Gastrocnemius medialis (tissue), 4 donors: ENCODE results near the gene NISCH. TPM values are rescaled to one million over a fixed set of nuclear protein-coding genes. Genes with fewer than 3 reads are reported as not detected.

Source experiments
- ATAC-seq, 2 donors: fragments of 150-250 bp; one replicate each; pipeline ENCODE4 v1.9.1; 2016
- DNase-seq, 2 donors: peaks; one replicate each; pipeline ENCODE4 v3.0.0-alpha.2; 2019
- H3K27ac ChIP-seq, 4 donors: fragments of 200-600 bp; sonication (generic); 1 replicate in 1 of 4; 2 replicates in 3 of 4; pipeline ENCODE4 v1.5.1; 2016 to 2018; ENCODE audit warnings: mild to moderate bottlenecking in 2 of 4, moderate library complexity in 1 of 4
- H3K27me3 ChIP-seq, 3 donors: fragments of 200-600 bp; sonication (generic) in 2 of 3; 1 replicate in 1 of 3; 2 replicates in 2 of 3; pipeline versions ENCODE4 v1.5.1 to v1.6.0; 2016 to 2019; ENCODE audit warnings: mild to moderate bottlenecking in 1 of 3, moderate library complexity in 1 of 3
- H3K36me3 ChIP-seq, 2 donors: fragments of 200-600 bp; sonication (generic) in 1 of 2; one replicate each; pipeline ENCODE4 v1.5.1; 2017 to 2018
- H3K4me1 ChIP-seq, 2 donors: fragments of 200-600 bp; sonication (generic) in 1 of 2; one replicate each; pipeline ENCODE4 v1.5.1; 2016 to 2017; ENCODE audit warnings: mild to moderate bottlenecking in 2 of 2
- H3K4me3 ChIP-seq, 4 donors: fragments of 200-600 bp; sonication (generic) in 3 of 4; 1 replicate in 1 of 4; 2 replicates in 3 of 4; pipeline ENCODE4 v1.5.1; 2016 to 2019; ENCODE audit warnings: mild to moderate bottlenecking in 2 of 4
- H3K9me3 ChIP-seq, 3 donors: fragments of 200-600 bp; sonication (generic) in 2 of 3; 1 replicate in 1 of 3; 2 replicates in 2 of 3; pipeline ENCODE4 v1.5.1; 2016 to 2019
- POLR2A ChIP-seq, 2 donors: fragments of 450-650 bp; IDR thresholded peaks; one replicate each; pipeline ENCODE4 v1.6.1; 2017; ENCODE audit warnings: antibody characterized with exemption in 2 of 2, mild to moderate bottlenecking in 2 of 2, moderate library complexity in 2 of 2
- in situ Hi-C, 4 donors: fragments of 200-750 bp; cut with MboI; loops; one replicate each; pipeline versions ENCODE4 v1.15.0 to v1.8.0; 2017; ENCODE audit warnings: low sequenced_read_pairs in 4 of 4
- intact Hi-C: fragments of 100-400 bp; cut with DNase I; formaldehyde crosslinking; loops from one replicate; pipeline ENCODE4 v1.15.1; 2023; ENCODE audit warnings: low total_unique reads
- total RNA-seq, 4 donors: library from RNA; depleted of rRNA; stranded (reverse); fragments of >200 nt; gene quantifications; one replicate each; pipeline versions ENCODE4 v1.1.0 to v1.2.3, GENCODE V29; 2016
- TF ChIP-seq, protein P1 (sequence below), 5 experiments: fragments of 450-650 bp in 3 of 5; fragments of 200-600 bp in 2 of 5; sonication (generic) in 2 of 5; IDR thresholded peaks in 4 of 5; conservative IDR thresholded peaks in 1 of 5; 1 replicate in 4 of 5; 2 replicates in 1 of 5; pipeline ENCODE4 v1.5.1; 2016 to 2019; ENCODE audit warnings: antibody characterized with exemption in 5 of 5, mild to moderate bottlenecking in 3 of 5, moderate library complexity in 3 of 5

Gene NISCH
- total RNA-seq, 4 donors from 2014 or later = 19.2 to 38.3 (median 25.0) TPM

DNA sequence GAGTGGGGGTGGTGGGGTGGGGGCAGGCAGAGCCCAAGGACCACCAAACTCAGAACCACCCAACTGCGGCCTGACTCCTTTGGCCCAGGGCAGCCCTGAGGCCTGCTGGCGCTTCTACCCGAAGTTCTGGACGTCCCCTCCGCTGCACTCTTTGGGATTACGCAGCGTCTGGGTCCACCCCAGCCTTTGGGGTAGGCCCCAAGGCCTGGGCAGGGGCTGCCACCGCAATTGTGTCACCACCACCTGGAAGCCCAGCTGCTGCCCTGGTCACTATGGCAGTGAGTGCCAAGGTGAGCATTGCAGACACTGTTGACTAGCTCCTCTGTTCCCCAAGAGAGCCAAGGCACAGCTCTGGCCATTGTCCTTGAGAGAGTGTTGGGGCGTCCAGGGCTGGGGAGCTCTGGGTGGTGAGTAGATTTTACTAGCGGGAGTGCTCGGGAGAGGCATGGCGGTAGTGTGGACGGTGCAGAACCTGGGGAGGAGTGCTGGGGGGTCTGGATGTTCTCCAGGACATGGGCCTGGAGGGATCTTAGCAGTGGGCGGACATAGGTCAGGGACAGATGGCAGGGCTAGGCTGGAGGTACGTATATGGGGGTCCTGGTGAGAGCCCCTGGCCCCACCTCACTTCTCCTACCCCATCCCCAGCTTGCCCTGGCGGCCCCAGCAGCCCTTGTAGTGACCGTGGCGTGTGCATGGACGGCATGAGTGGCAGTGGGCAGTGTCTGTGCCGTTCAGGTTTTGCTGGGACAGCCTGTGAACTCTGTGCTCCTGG, 65.5 kb downstream of the NISCH start:
- in situ Hi-C loops = no loop called here
- intact Hi-C loops = no loop called here
- no peaks in the 10 kb centered on the region for H3K9me3 ChIP-seq
- H3K36me3 ChIP-seq = no peaks in the 10 kb centered on the region
- ATAC-seq (no peak), DNase-seq (no peak)
- no peak for TF ChIP-seq POLR2A (IDR thresholded peaks at IDR 0.05)
- TF ChIP-seq, protein P1, sequence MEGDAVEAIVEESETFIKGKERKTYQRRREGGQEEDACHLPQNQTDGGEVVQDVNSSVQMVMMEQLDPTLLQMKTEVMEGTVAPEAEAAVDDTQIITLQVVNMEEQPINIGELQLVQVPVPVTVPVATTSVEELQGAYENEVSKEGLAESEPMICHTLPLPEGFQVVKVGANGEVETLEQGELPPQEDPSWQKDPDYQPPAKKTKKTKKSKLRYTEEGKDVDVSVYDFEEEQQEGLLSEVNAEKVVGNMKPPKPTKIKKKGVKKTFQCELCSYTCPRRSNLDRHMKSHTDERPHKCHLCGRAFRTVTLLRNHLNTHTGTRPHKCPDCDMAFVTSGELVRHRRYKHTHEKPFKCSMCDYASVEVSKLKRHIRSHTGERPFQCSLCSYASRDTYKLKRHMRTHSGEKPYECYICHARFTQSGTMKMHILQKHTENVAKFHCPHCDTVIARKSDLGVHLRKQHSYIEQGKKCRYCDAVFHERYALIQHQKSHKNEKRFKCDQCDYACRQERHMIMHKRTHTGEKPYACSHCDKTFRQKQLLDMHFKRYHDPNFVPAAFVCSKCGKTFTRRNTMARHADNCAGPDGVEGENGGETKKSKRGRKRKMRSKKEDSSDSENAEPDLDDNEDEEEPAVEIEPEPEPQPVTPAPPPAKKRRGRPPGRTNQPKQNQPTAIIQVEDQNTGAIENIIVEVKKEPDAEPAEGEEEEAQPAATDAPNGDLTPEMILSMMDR (IDR thresholded peaks at IDR 0.05 in 4 of 5, conservative IDR thresholded peaks at IDR 0.05 in 1 of 5) = no peak
- H3K4me3 ChIP-seq = no peak overlapping the region
- H3K4me1 ChIP-seq = peaks cover 0 to 5% of the 10 kb centered on the region in 2 donors
- no peaks in the 10 kb centered on the region for H3K27me3 ChIP-seq
- no peak overlapping the region for H3K27ac ChIP-seq

DNA sequence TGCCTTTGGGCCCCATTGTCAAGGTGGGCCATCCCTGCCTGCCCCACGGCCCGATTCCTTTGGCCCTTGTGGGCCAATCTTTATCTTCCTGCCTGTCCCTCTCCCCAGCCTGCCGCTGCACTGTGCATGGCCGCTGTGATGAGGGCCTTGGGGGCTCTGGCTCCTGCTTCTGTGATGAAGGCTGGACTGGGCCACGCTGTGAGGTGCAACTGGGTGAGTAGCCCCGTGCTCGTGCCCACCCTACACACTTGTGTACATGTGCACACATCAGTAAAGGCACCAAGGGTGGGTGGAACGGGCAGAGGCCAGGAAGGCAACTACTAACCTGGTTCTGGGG, 66.1 kb downstream of the NISCH start:
- intact Hi-C loops (no loop called here), in situ Hi-C loops (no loop called here)
- TF ChIP-seq POLR2A (IDR thresholded peaks at IDR 0.05) = no peak
- TF ChIP-seq, protein P1 (IDR thresholded peaks at IDR 0.05 in 4 of 5, conservative IDR thresholded peaks at IDR 0.05 in 1 of 5) = no peak
- H3K4me1 ChIP-seq = peaks cover 4 to 7% of the 10 kb centered on the region in 2 donors
- no peak overlapping the region for H3K4me3 ChIP-seq
- DNase-seq = no peak
- H3K36me3 ChIP-seq = no peaks in the 10 kb centered on the region
- no peak overlapping the region for H3K27ac ChIP-seq
- H3K27me3 ChIP-seq = no peaks in the 10 kb centered on the region
- ATAC-seq = no peak
- no peaks in the 10 kb centered on the region for H3K9me3 ChIP-seq

DNA sequence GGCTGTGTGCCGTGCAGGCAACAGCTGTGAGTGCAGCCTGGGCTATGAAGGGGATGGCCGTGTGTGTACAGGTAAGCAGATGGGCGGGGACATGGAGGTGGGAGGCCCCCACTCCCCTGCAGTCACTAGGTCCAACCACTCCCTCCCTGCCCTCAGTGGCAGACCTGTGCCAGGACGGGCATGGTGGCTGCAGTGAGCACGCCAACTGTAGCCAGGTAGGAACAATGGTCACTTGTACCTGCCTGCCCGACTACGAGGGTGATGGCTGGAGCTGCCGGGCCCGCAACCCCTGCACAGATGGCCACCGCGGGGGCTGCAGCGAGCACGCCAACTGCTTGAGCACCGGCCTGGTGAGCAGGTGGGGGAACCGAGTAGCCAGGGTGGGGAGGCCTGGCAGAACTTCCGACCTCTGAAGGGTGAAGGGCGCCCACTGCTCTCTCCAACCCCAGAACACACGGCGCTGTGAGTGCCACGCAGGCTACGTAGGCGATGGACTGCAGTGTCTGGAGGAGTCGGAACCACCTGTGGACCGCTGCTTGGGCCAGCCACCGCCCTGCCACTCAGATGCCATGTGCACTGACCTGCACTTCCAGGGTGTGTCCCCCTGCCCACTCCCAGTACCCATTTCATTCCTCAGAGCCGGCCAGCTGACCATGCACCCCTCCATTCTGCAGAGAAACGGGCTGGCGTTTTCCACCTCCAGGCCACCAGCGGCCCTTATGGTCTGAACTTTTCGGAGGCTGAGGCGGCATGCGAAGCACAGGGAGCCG, 66.7 kb downstream of the NISCH start:
- DNase-seq (no peak), ATAC-seq (no peak)
- Histone ChIP-seq H3K27me3 (no peaks in the 10 kb centered on the region), H3K27ac (no peak overlapping the region), H3K36me3 (no peaks in the 10 kb centered on the region), H3K4me1 (peaks cover 4 to 7% of the 10 kb centered on the region in 2 donors), H3K9me3 (no peaks in the 10 kb centered on the region), H3K4me3 (no peak overlapping the region)
- intact Hi-C loops (no loop called here), in situ Hi-C loops (no loop called here)
- TF ChIP-seq, protein P1 (IDR thresholded peaks at IDR 0.05 in 4 of 5, conservative IDR thresholded peaks at IDR 0.05 in 1 of 5) = no peak
- no peak for TF ChIP-seq POLR2A (IDR thresholded peaks at IDR 0.05)

DNA sequence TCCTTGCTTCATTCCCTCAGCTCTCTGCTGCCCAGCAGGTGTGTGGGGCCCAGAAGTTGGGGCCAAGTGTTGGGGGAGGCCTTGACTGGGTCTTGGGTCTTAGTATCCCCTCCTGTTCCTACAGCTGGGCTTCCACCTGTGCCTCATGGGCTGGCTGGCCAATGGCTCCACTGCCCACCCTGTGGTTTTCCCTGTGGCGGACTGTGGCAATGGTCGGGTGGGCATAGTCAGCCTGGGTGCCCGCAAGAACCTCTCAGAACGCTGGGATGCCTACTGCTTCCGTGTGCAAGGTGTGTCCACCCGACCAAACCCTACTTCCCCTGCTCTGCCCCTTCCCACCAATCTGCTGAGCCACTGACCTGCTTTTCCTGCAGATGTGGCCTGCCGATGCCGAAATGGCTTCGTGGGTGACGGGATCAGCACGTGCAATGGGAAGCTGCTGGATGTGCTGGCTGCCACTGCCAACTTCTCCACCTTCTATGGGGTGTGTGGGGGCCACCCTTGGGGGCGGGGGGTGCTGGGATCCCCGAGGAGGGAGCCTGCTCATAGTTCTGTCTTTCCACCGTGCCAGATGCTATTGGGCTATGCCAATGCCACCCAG, 67.3 kb downstream of the NISCH start:
- Histone ChIP-seq H3K4me1 (peaks cover 4 to 7% of the 10 kb centered on the region in 2 donors), H3K36me3 (no peaks in the 10 kb centered on the region), H3K27me3 (no peaks in the 10 kb centered on the region), H3K4me3 (no peak overlapping the region), H3K9me3 (no peaks in the 10 kb centered on the region), H3K27ac (no peak overlapping the region)
- TF ChIP-seq POLR2A (IDR thresholded peaks at IDR 0.05) = no peak
- TF ChIP-seq, protein P1 (IDR thresholded peaks at IDR 0.05 in 4 of 5, conservative IDR thresholded peaks at IDR 0.05 in 1 of 5) = no peak
- intact Hi-C loops = no loop called here
- in situ Hi-C loops = no loop called here
- ATAC-seq (no peak), DNase-seq (no peak)
